PC-9 (cell line): ENCODE results near the gene EGF.
"Not testable (repeated sequence)": the region's sequence is repeated elsewhere in the genome, so short reads cannot be mapped to it uniquely, and the experiment has no call there.

Experiments used
- CTCF ChIP-seq: fragments of 200-600 bp; sonication (generic); conservative IDR thresholded peaks from 2 replicates; pipeline ENCODE4 v1.6.1; 2017; ENCODE audit warnings: mixed run types, antibody characterized with exemption, mild to moderate bottlenecking, moderate library complexity
- EZH2 ChIP-seq: fragments of 200-600 bp; sonication (generic); IDR thresholded peaks from 2 replicates; pipeline ENCODE4 v1.8.0; 2017; ENCODE audit warnings: antibody characterized with exemption, low read depth

- TF ChIP-seq CTCF, EZH2: not testable (repeated sequence)
These were observed 36.5 kb downstream of the EGF start for GRCh38 chr4:109949099-109949718.
